C1 segment of cervical spinal cord (tissue), 14 donors: ENCODE results near the gene JADE2.
"Not testable (repeated sequence)": the region's sequence is repeated elsewhere in the genome, so short reads cannot be mapped to it uniquely, and the experiment has no call there.

ENCODE experiments used
- DNase-seq, 14 donors: peaks; one replicate each; lab custom pipeline; 2025; lab: John Stamatoyannopoulos, UW

JADE2 gene

GRCh38 chr5:134524826-134525682 is at the start of gene JADE2:
JADE2 (plus strand) TSS chr5:134525670; CDS start chr5:134535858, 10,188 bp downstream.
- peak in 13 of 14 donors; percentile 10 to 87 (median 76) for DNase-seq

- DNase-seq = no peak
Measured at GRCh38 chr5:134477462-134478245, 47.8 kb upstream of the JADE2 start.

- no peak for DNase-seq
Measured at GRCh38 chr5:134479839-134480238, 45.6 kb upstream of the JADE2 start.

GRCh38 chr5:134489227-134489944 is 36.1 kb upstream of the JADE2 start:
- no peak for DNase-seq

- no peak for DNase-seq
Measured at GRCh38 chr5:134490255-134490924, 35.1 kb upstream of the JADE2 start.

GRCh38 chr5:134490925-134491271 is 34.6 kb upstream of the JADE2 start:
- DNase-seq = no peak

GRCh38 chr5:134491841-134492442 is 33.5 kb upstream of the JADE2 start:
- no peak for DNase-seq

GRCh38 chr5:134492568-134492967 is 32.9 kb upstream of the JADE2 start:
- DNase-seq = no peak

GRCh38 chr5:134493461-134494055 is 31.9 kb upstream of the JADE2 start:
- no peak for DNase-seq

- no peak for DNase-seq
Measured at GRCh38 chr5:134494780-134495179, 30.7 kb upstream of the JADE2 start.

GRCh38 chr5:134499905-134500304 is 25.6 kb upstream of the JADE2 start:
- not testable (repeated sequence) for DNase-seq

GRCh38 chr5:134500699-134501430 is 24.6 kb upstream of the JADE2 start:
- DNase-seq = no peak

GRCh38 chr5:134502259-134502658 is 23.2 kb upstream of the JADE2 start:
- DNase-seq = no peak

- peak in 2 of 14 donors; percentile 34 to 86 for DNase-seq
Measured at GRCh38 chr5:134503088-134503936, 22.2 kb upstream of the JADE2 start.

GRCh38 chr5:134503937-134504437 is 21.5 kb upstream of the JADE2 start:
- DNase-seq = no peak

- DNase-seq = no peak
Measured at GRCh38 chr5:134504629-134505300, 20.7 kb upstream of the JADE2 start.

GRCh38 chr5:134506054-134507039 is 19.1 kb upstream of the JADE2 start:
- DNase-seq = peak in 1 of 14 donors; percentile 71
